Measurements from ENCODE around the gene REP15.

GRCh38 chr12:27710592-27711316 is 14.5 kb downstream of the REP15 start, which contains the start of gene MRPS35:
- TF ChIP-seq CTCF (IDR thresholded peaks at IDR 0.05): no peak
- no peak for TF ChIP-seq EZH2 (IDR thresholded peaks at IDR 0.05; ENCODE audit: borderline replicate concordance, insufficient read depth, low read depth, low read length, poor library complexity, severe bottlenecking)

All from B cell (primary cell).